Measurements from ENCODE around the gene CLSTN2. TPM values are rescaled to one million over a fixed set of nuclear protein-coding genes. Genes with fewer than 3 reads are reported as not detected.

Gene CLSTN2
- total RNA-seq, 4 donors from 2014 or later, result 2.7 to 5.0 (median 3.1) TPM

- no peaks in the 10 kb centered on the region for H3K36me3 ChIP-seq
- H3K4me1 ChIP-seq, result no peaks in the 10 kb centered on the region
- no peak for TF ChIP-seq POLR2A (IDR thresholded peaks at IDR 0.05)
- no peak for TF ChIP-seq CTCF (IDR thresholded peaks at IDR 0.05)
- no peak overlapping the region for H3K4me3 ChIP-seq
- H3K9me3 ChIP-seq, result no peaks in the 10 kb centered on the region
- H3K27ac ChIP-seq, result no peak overlapping the region
- no peaks in the 10 kb centered on the region for H3K27me3 ChIP-seq
- no peak for DNase-seq
These were observed 357.7 kb downstream of the CLSTN2 start for GRCh38 chr3:140292684-140293083.

- no peak overlapping the region for H3K27ac ChIP-seq
- no peak overlapping the region for H3K4me3 ChIP-seq
- TF ChIP-seq CTCF (IDR thresholded peaks at IDR 0.05), result no peak
- H3K36me3 ChIP-seq, result no peaks in the 10 kb centered on the region
- H3K4me1 ChIP-seq, result no peaks in the 10 kb centered on the region
- DNase-seq, result no peak
- H3K27me3 ChIP-seq, result no peaks in the 10 kb centered on the region
- no peaks in the 10 kb centered on the region for H3K9me3 ChIP-seq
These were observed 359.1 kb downstream of the CLSTN2 start for GRCh38 chr3:140294058-140294457.

GRCh38 chr3:140296796-140297352 is 361.9 kb downstream of the CLSTN2 start:
- TF ChIP-seq CTCF (IDR thresholded peaks at IDR 0.05) (no peak), POLR2A (IDR thresholded peaks at IDR 0.05) (no peak)
- Histone ChIP-seq H3K27me3 (no peaks in the 10 kb centered on the region), H3K4me1 (no peaks in the 10 kb centered on the region), H3K36me3 (no peaks in the 10 kb centered on the region), H3K27ac (no peak overlapping the region), H3K4me3 (no peak overlapping the region), H3K9me3 (no peaks in the 10 kb centered on the region)
- DNase-seq, result no peak

- Histone ChIP-seq H3K9me3 (no peaks in the 10 kb centered on the region), H3K36me3 (no peaks in the 10 kb centered on the region), H3K27ac (no peak overlapping the region), H3K4me1 (no peaks in the 10 kb centered on the region), H3K27me3 (no peaks in the 10 kb centered on the region), H3K4me3 (no peak overlapping the region)
- no peak for DNase-seq
- TF ChIP-seq CTCF (IDR thresholded peaks at IDR 0.05) (no peak), POLR2A (IDR thresholded peaks at IDR 0.05) (no peak)
These were observed 363.1 kb downstream of the CLSTN2 start for GRCh38 chr3:140298043-140298442.

GRCh38 chr3:140298569-140299070 is 363.6 kb downstream of the CLSTN2 start:
- H3K36me3 ChIP-seq, result no peaks in the 10 kb centered on the region

More at GRCh38 chr3:140298569-140299070, 363.6 kb downstream of the CLSTN2 start:
- Histone ChIP-seq H3K4me1 (no peaks in the 10 kb centered on the region), H3K4me3 (no peak overlapping the region), H3K27me3 (no peaks in the 10 kb centered on the region), H3K27ac (no peak overlapping the region), H3K9me3 (no peaks in the 10 kb centered on the region)
- no peak for DNase-seq
- TF ChIP-seq CTCF (IDR thresholded peaks at IDR 0.05), result no peak
- no peak for TF ChIP-seq POLR2A (IDR thresholded peaks at IDR 0.05)
